SU-DHL-6 (cell line): ENCODE measurements around the gene RPS6KA1.

ENCODE experiments used
- CTCF ChIP-seq: fragments of 200-600 bp; sonication (generic); IDR thresholded peaks from one replicate; pipeline ENCODE4 v1.5.1; 2017; ENCODE audit warnings: antibody characterized with exemption, mild to moderate bottlenecking, low read length, moderate library complexity; ENCODE audit not compliant: insufficient read depth, poor library complexity, severe bottlenecking
- EZH2phosphoT487 ChIP-seq: fragments of 200-600 bp; sonication (generic), shearing (Covaris generic); conservative IDR thresholded peaks from 2 replicates; pipeline ENCODE4 v1.6.1; 2018; ENCODE audit warnings: mild to moderate bottlenecking, antibody characterized with exemption, low read length, moderate library complexity, mixed read lengths

- TF ChIP-seq CTCF (no peak), EZH2phosphoT487 (no peak)
These were observed 13.3 kb downstream of the RPS6KA1 start for GRCh38 chr1:26542771-26543451.
